IMR-90 (cell line): ENCODE results near the gene CHP1. TPM values are rescaled to one million over a fixed set of nuclear protein-coding genes. Genes with fewer than 3 reads are reported as not detected.
"Not testable (repeated sequence)": the region's sequence is repeated elsewhere in the genome, so short reads cannot be mapped to it uniquely, and the experiment has no call there.

Experiments
- ATAC-seq: fragments of 200-7000 bp; cut with Tn5 transposase; 2 replicates; pipeline ENCODE4 v1.9.1; 2020; ENCODE audit warnings: low read depth, mild to moderate bottlenecking, moderate library complexity
- BruUV-seq: library from RNA; stranded (reverse); fragments of 400-500 nt; replicated peaks from 2 replicates; lab custom pipeline; 2021; lab: Mats Ljungman, UMichigan
- CTCF ChIA-PET: fragments of 300-600 bp; formaldehyde crosslinking; extraction: SDS; loops from one replicate; lab custom pipeline; 2021; ENCODE audit warnings: antibody characterized with exemption; lab: Yijun Ruan, JAX
- POLR2A ChIA-PET: fragments of 300-600 bp; sonication (Branson Sonifier 250); formaldehyde crosslinking; loops from one replicate; lab custom pipeline; 2022; ENCODE audit warnings: antibody characterized with exemption; ENCODE audit not compliant: unreplicated experiment; lab: Charles Lee
- DNase-seq: peaks from one replicate; pipeline ENCODE4 v3.0.0; 2013
- H2AFZ ChIP-seq: replicated peaks from 2 replicates; pipeline ENCODE3; 2013; ENCODE audit warnings: low read length, mild to moderate bottlenecking; ENCODE audit not compliant: poor library complexity
- H2AK5ac ChIP-seq: 2 replicates; pipeline ENCODE4 v1.6.1; 2013; ENCODE audit warnings: low read depth, low read length, inconsistent platforms
- H2AK9ac ChIP-seq: replicated peaks from 2 replicates; pipeline ENCODE3; 2013; ENCODE audit warnings: mild to moderate bottlenecking, low read depth, low read length, moderate library complexity; ENCODE audit not compliant: poor library complexity
- H2BK120ac ChIP-seq: 2 replicates; pipeline ENCODE4 v1.6.1; 2013; ENCODE audit warnings: low read depth, low read length, inconsistent platforms
- H2BK15ac ChIP-seq: 3 replicates; pipeline ENCODE4 v1.6.1; 2013; ENCODE audit warnings: low read depth, low read length, inconsistent platforms
- H2BK20ac ChIP-seq: 2 replicates; pipeline ENCODE4 v1.6.1; 2013; ENCODE audit warnings: low read depth, mild to moderate bottlenecking, inconsistent platforms, low read length, moderate library complexity
- H2BK5ac ChIP-seq: 2 replicates; pipeline ENCODE4 v1.6.1; 2013; ENCODE audit warnings: mild to moderate bottlenecking, low read depth, low read length, inconsistent platforms; ENCODE audit not compliant: poor library complexity, severe bottlenecking
- H3K14ac ChIP-seq: replicated peaks from 2 replicates; pipeline ENCODE4 v1.6.1; 2013; ENCODE audit warnings: low read depth, low read length, inconsistent platforms
- H3K18ac ChIP-seq: 2 replicates; pipeline ENCODE4 v1.6.1; 2013; ENCODE audit warnings: low read depth, low read length, control low read depth
- H3K23ac ChIP-seq: 2 replicates; pipeline ENCODE4 v1.6.1; 2013; ENCODE audit warnings: low read depth, low read length, inconsistent platforms
- H3K27ac ChIP-seq: 2 replicates; pipeline ENCODE4 v1.5.1; 2013; ENCODE audit warnings: mild to moderate bottlenecking, control low read depth, low read length; ENCODE audit not compliant: insufficient read depth
- H3K27me3 ChIP-seq: 2 replicates; pipeline ENCODE4 v1.6.1; 2013; ENCODE audit warnings: low read length; ENCODE audit not compliant: control insufficient read depth, insufficient read depth
- H3K36me3 ChIP-seq: 2 replicates; pipeline ENCODE4 v1.6.1; 2013; ENCODE audit warnings: low read length, mixed read lengths; ENCODE audit not compliant: control insufficient read depth, insufficient read depth
- H3K4ac ChIP-seq: 2 replicates; pipeline ENCODE4 v1.6.1; 2013; ENCODE audit warnings: low read depth, low read length, inconsistent platforms
- H3K4me1 ChIP-seq: 2 replicates; pipeline ENCODE4 v1.6.1; 2013; ENCODE audit warnings: low read length, mixed read lengths; ENCODE audit not compliant: control insufficient read depth, insufficient read depth
- H3K4me2 ChIP-seq: 2 replicates; pipeline ENCODE4 v1.6.1; 2013; ENCODE audit warnings: low read depth, mild to moderate bottlenecking, control low read depth, low read length, moderate library complexity
- H3K4me3 ChIP-seq: 2 replicates; pipeline ENCODE4 v1.5.1; 2013; ENCODE audit warnings: low read depth, mild to moderate bottlenecking, control low read depth, low read length, moderate library complexity; ENCODE audit not compliant: insufficient read depth
- H3K56ac ChIP-seq: 2 replicates; pipeline ENCODE4 v1.6.1; 2013; ENCODE audit warnings: low read length, inconsistent platforms; ENCODE audit not compliant: insufficient read depth; ENCODE audit errors: extremely low read depth
- H3K79me1 ChIP-seq, 2 experiments: 2 replicates each; pipeline ENCODE4 v1.6.1; 2013; ENCODE audit warnings: low read length in 2 of 2, inconsistent platforms in 1 of 2, low read depth in 1 of 2
- H3K9ac ChIP-seq: 2 replicates; pipeline ENCODE4 v1.6.1; 2013; ENCODE audit warnings: low read depth, low read length, control low read depth
- H3K9me1 ChIP-seq: 2 replicates; pipeline ENCODE4 v1.6.1; 2013; ENCODE audit warnings: low read length, inconsistent platforms; ENCODE audit not compliant: insufficient read depth
- H3K9me3 ChIP-seq: 2 replicates; pipeline ENCODE4 v1.6.1; 2013; ENCODE audit warnings: low read length; ENCODE audit not compliant: control insufficient read depth, insufficient read depth
- H4K20me1 ChIP-seq: 2 replicates; pipeline ENCODE4 v1.6.1; 2013; ENCODE audit warnings: low read length, inconsistent platforms; ENCODE audit not compliant: insufficient read depth
- H4K5ac ChIP-seq: 2 replicates; pipeline ENCODE4 v1.6.1; 2013; ENCODE audit warnings: mild to moderate bottlenecking, low read depth, low read length, control low read depth
- H4K8ac ChIP-seq, 2 experiments: 2 replicates each; pipeline ENCODE4 v1.6.1; 2013; ENCODE audit warnings: low read depth in 2 of 2, low read length in 2 of 2, control low read depth in 1 of 2, inconsistent platforms in 1 of 2
- H4K91ac ChIP-seq: 2 replicates; pipeline ENCODE4 v1.6.1; 2013; ENCODE audit warnings: low read depth, low read length, inconsistent platforms; ENCODE audit not compliant: insufficient read depth
- WGBS, 2 experiments: methylation state at CpG; one replicate each; pipeline versions ENCODE4 v1.1.5 to v1.1.7; 2013; ENCODE audit warnings: missing lambda C conversion rate in 2 of 2; ENCODE audit not compliant: insufficient read length in 1 of 2; ENCODE audit errors: extremely low coverage in 2 of 2; 5-methylcytosine and 5-hydroxymethylcytosine counted together
- dilution Hi-C: fragments of 300-500 bp; cut with HindIII; formaldehyde crosslinking; loops from one replicate; pipeline ENCODE4 v1.14.3; 2018; ENCODE audit warnings: low sequenced_read_pairs; ENCODE audit not compliant: unreplicated experiment
- in situ Hi-C: fragments of 300-500 bp; cut with MboI; formaldehyde crosslinking; loops from 3 replicates; pipeline ENCODE4 v1.14.3; 2019; ENCODE audit warnings: low sequenced_read_pairs, inconsistent platforms, mixed read lengths
- intact Hi-C: fragments of 100-400 bp; cut with micrococcal nuclease; formaldehyde crosslinking; loops from 2 replicates; pipeline ENCODE4 v1.10.0; 2022
- polyA plus RNA-seq, 3 experiments: library from polyadenylated mRNA; depleted of rRNA; stranded (reverse); fragments of >200 nt; gene quantifications; 2 replicates each; pipeline ENCODE4 v1.2.3, GENCODE V29; 2012; ENCODE audit warnings: low replicate concordance in 1 of 3
- total RNA-seq: library from RNA; depleted of rRNA; stranded (reverse); fragments of >200 nt; gene quantifications from 2 replicates; pipeline ENCODE4 v1.2.3, GENCODE V29; 2012

Gene CHP1
- total and polyA plus RNA-seq, 2 of the 4 experiments (the other 2 are of a cell fraction) = 39.2 to 96.1 TPM

DNA sequence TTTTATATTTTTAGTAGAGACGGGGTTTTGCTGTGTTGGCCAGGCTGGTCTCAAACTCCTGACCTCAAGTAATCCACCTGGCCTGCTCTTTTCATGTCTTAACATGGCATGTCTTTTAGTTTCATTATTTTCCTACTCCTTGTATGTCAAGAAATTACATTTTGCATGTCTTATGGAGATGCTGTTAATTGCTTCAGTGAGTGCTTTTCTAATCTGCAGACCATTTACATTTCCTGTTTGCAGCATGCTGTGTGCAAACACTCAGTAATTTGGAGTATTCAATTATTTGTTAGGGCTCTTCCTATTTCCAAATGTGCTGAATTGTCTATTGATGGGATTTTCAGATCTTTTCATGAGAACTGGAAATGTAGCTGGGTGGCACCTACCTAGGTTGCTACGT is 70.1 kb downstream of the CHP1 start:
- BruUV-seq, H2BK120ac ChIP-seq, H3K18ac ChIP-seq, H3K9me1 ChIP-seq, H3K27me3 ChIP-seq, ATAC-seq, H4K5ac ChIP-seq, H4K8ac ChIP-seq, in situ Hi-C loops, intact Hi-C loops, H3K4me2 ChIP-seq, H3K14ac ChIP-seq, H3K23ac ChIP-seq, H4K20me1 ChIP-seq, H3K27ac ChIP-seq, H2BK20ac ChIP-seq, H3K4ac ChIP-seq, H2AK5ac ChIP-seq, H3K4me1 ChIP-seq, POLR2A ChIA-PET, H3K9ac ChIP-seq, H3K56ac ChIP-seq, H2AK9ac ChIP-seq, CTCF ChIA-PET, H2BK5ac ChIP-seq, H4K91ac ChIP-seq, H2AFZ ChIP-seq, H2BK15ac ChIP-seq, H3K9me3 ChIP-seq, dilution Hi-C loops, DNase-seq, H3K4me3 ChIP-seq: not testable (repeated sequence)
- Histone ChIP-seq H3K79me1 (peaks cover 6 to 11% of the 10 kb centered on the region in 2 experiments), H3K36me3 (peaks cover 14% of the 10 kb centered on the region)
- no CpG with 5 or more reads among the region's 2 CpGs for WGBS, 2 experiments
